ENCODE measurements around the gene SLC4A7.
"Not testable (repeated sequence)": the region's sequence is repeated elsewhere in the genome, so short reads cannot be mapped to it uniquely, and the experiment has no call there.

The SLC4A7 gene

DNA sequence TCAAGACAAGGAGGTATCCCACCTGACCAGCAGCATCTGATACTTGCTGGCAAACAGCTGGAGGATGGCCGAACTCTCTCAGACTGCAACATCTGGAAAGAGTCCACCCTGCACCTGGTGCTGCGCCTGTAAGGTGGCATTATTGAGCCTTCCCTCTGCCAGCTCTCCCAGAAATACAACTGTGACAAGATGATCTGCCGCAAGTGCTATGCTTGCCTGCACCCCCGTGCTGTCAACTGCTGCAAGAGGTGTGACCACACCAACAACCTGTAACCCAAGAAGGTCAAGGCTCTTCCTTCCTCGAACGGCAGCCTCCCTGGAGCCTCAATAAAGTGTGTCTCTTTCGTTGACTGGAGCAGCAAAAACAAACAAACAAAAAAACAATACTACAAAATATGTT is 2.2 kb upstream of the SLC4A7 start:
- DNase-seq: no peak

DNA sequence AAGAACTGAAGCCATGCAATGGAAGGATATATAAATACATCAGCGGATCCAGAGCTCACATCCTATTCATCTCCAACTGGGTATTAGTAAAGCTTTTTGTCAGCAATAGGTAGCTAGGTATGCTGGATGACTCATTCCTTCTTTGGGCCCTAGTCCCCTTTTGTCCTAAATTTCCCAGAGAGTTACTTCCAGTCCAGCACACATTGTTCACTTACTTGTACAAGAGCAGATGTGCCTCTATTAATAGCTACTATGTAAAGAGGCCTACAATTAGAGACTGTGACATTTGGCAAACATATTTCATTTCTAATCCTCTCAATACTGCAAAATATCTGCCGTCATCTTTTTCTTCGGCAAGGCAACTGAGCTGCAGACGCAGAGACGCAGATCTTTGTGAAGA is 1.7 kb upstream of the SLC4A7 start:
- no peak for DNase-seq

- DNase-seq: no peak
These were observed 818 bp downstream of the SLC4A7 start for GRCh38 chr3:27483117-27484014.

GRCh38 chr3:27479806-27480543 is 4.2 kb downstream of the SLC4A7 start:
- no peak for DNase-seq

DNA sequence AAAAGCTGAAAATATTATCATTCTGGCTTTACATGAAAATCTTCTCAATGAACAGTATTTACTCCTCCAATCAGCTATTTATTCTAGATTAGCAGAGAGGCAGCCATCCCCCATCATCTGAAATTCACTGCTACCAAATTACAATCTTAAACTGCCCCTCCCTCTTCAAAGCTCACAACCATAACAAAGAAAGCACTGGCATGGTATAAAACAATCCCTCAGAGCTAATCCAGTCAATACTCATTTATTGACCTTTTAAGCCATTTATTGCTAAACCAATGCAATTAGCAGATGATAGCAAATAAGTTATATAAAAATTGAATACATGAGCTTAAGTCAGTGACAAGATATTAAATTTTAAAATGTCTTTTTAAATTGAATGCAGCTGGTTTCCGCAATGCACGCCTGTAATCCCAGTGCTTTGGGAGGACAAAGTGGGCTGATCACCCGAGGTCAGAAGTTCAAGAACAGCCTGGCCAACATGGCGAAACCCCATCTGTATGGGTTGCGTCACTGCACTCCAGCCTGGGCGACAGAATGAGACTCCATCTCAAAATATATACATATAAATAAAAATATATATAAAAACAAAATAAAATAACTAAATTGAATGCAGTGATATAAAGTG is 12.1 kb downstream of the SLC4A7 start:
- no peak for DNase-seq

- no peak for DNase-seq
These were observed 15.8 kb downstream of the SLC4A7 start for GRCh38 chr3:27468283-27468886.

GRCh38 chr3:27467545-27467944 is 16.6 kb downstream of the SLC4A7 start:
- DNase-seq: no peak

DNA sequence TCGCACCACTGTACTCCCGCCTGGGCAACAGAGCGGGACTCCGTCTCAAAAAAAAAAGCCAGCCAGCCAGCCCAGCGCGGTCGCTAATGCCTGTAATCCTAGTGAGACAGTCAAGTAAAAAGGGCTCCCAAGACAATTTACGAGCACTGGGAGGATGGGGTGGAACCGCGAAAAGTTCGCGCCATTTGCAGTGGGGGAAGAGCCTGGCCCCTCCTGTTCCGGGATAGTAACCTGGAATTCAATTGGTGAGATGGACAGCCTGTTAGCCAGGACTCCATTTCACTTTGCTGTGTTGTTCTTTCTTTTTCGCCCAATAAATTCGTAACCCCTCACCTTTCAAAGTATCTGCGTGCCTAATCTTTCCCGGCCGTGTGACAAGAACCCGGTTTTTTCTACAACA is 19.5 kb downstream of the SLC4A7 start:
- DNase-seq: no peak

DNA sequence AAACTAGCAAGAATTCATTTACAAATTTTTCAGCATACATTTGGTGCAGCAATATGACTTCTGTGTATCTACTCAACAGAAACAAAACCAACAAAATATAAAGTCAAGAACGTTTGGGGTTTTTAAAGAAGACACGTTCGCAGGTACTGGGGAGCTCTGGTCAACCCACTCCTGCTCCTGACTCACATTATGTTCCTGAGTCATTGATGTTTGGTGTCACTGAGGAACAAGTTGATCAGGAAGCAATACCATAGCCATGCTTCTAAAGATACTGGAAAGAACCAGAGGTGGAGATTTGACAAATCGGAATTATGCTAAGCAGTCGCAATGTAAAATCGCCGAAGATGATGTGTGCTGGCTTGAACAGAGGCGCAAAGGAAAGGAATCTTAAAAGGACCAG is 22.0 kb downstream of the SLC4A7 start:
- DNase-seq: no peak

DNA sequence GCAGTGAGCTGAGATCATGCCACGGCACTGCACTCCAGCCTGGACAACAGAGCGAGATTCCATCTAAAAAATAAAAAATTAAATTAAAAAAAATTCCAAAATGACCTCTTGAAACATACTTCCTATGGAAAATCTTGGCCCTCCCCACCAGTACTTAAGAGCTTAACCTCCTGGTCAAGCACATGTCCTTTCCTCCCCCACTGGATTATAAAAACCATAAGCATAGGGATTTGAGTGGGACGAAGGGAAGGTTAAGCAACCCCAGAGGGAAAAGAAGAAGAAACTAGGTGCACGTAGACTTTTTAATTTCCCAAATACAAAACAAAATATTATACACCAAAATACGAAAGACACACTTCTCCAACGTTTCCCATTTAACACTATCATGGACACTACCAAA is 25.3 kb downstream of the SLC4A7 start:
- no peak for DNase-seq

DNA sequence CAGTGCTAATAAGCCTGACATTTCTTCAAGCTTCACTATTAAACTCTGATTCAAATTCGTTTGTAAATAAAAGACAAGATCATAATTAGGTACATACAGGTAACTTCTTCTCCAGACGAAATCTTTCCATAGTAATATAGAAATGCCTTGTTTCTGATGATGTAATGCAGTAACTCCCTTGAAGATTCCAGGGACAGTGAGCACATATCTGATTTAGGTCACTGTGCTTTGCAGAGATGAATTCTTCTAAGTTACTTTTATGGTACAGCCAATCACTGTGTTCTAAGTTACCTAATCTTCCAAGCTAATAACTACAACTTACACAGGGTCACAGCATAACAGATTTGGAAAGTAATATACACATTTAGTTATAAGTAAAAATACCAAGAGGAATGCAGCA is 27.6 kb downstream of the SLC4A7 start:
- no peak for DNase-seq

DNA sequence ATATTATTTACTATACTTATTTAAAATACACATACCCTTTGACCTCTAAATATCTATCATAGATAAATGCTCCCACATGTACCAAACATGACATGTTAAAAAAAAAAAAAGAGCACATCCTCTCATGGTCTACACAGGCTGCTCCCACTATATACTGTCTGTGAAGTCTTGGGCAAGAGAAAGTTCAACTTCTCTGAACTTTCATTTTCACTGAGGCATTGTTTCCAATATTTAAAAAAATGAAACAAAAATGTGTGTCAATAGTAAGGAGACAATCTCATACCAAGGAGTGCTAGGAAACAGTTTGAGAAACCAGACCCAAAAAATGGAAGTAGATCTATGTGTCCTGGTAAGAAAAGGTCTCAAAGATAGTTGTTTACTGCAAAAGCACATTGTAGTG is 29.3 kb downstream of the SLC4A7 start:
- no peak for DNase-seq

GRCh38 chr3:27454461-27454860 is 29.7 kb downstream of the SLC4A7 start:
- no peak for DNase-seq

GRCh38 chr3:27452368-27453090 is 31.7 kb downstream of the SLC4A7 start:
- no peak for DNase-seq

GRCh38 chr3:27451842-27452241 is 32.3 kb downstream of the SLC4A7 start:
- DNase-seq: no peak

DNA sequence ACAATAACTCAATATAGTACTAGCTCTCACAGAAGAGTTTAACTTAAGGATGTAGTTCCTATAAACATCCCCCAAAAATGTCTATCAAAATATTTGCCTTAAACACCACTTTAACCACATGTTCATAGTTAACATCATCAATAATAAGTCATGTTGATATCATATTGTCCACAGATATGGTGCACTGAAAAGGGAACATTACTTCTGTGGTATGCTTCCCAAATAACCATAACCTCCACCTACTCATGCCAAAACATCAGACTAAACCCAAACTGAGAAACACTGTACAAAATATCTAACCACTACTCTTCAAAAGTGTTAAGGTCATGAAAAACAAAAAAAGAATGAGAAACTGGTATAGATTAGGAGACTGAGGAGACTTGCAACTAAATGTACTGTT is 32.9 kb downstream of the SLC4A7 start:
- DNase-seq: no peak

GRCh38 chr3:27449530-27450150 is 34.5 kb downstream of the SLC4A7 start:
- no peak for DNase-seq

- not testable (repeated sequence) for DNase-seq
These were observed 41.2 kb downstream of the SLC4A7 start for GRCh38 chr3:27442995-27443394.

DNA sequence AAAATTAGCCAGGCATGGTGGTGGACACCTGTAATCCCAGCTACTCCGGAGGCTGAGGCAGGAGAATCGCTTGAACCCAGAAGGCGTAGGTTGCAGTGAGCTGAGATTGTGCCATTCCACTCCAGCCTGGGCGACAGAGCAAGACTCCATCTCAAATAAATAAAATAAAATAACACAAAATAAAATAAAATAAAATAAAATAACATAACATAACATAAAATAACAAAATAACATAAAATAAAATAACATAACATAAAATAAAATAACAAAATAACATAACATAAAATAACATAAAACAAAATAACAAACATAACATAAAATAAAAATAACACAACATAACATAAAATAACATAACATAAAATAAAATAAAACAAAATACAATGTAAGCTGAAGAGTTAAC is 45.8 kb downstream of the SLC4A7 start:
- not testable (repeated sequence) for DNase-seq

GRCh38 chr3:27431116-27431515 is 53.1 kb downstream of the SLC4A7 start:
- DNase-seq: no peak

DNA sequence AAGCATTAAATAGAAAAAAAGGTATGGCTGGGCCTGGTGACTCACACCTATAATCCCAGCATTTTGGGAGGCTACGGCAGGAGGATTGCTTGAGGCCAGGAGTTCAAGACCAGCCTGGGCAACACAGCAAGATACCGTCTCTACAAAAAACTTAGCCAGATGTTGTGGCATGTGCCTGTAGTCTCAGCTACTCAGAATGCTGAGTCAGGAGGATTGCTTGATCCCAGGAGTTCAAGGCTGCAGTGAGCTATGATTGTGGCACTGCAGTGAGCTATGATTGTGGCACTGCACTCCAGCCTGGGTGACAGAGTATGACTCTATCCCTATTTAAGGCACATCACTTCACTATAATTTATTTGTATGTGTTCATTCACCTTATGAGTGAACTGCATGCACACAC is 54.3 kb downstream of the SLC4A7 start:
- no peak for DNase-seq

GRCh38 chr3:27428446-27428845 is 55.7 kb downstream of the SLC4A7 start:
- DNase-seq: no peak
